HFFc6 (cell line): ENCODE results near the gene NEAT1. TPM values are rescaled to one million over a fixed set of nuclear protein-coding genes. Genes with fewer than 3 reads are reported as not detected.
A peak's percentile ranks its signal among the peaks of the same experiment; 100 is the strongest.

Experiments
- DNase-seq: peaks from one replicate; pipeline ENCODE4 v3.0.0-alpha.2; 2018
- H3K27ac Mint-ChIP-seq: 2 replicates; pipeline ENCODE4 v1.8.0; 2020; ENCODE audit warnings: mild to moderate bottlenecking, mixed read lengths
- H3K27me3 Mint-ChIP-seq: 2 replicates; pipeline ENCODE4 v1.8.0; 2021; ENCODE audit warnings: mild to moderate bottlenecking, moderate library complexity, mixed read lengths; ENCODE audit not compliant: insufficient read depth
- H3K36me3 Mint-ChIP-seq: 2 replicates; pipeline ENCODE4 v1.8.0; 2021; ENCODE audit warnings: low read depth, mixed read lengths
- H3K4me1 Mint-ChIP-seq: 2 replicates; pipeline ENCODE4 v1.8.0; 2020; ENCODE audit warnings: low read depth, mixed read lengths
- H3K4me3 Mint-ChIP-seq: 2 replicates; pipeline ENCODE4 v1.8.0; 2020; ENCODE audit warnings: mild to moderate bottlenecking, moderate library complexity, mixed read lengths
- H3K9me3 Mint-ChIP-seq: 2 replicates; pipeline ENCODE4 v1.8.0; 2020; ENCODE audit warnings: mild to moderate bottlenecking, mixed read lengths
- total RNA-seq, 6 experiments: library from RNA; stranded (reverse); fragmentation: NEBNext Ultra II Directional; extraction: Animal tissue kit (Norgen Biotek cat#: 25700); gene quantifications; 2 replicates in 1 of 6; 3 replicates in 5 of 6; pipeline ENCODE4 v1.2.3, GENCODE V29; 2021
- TF ChIP-seq, protein P1 (sequence below): fragments of 200-600 bp; sonication (generic); IDR thresholded peaks from 2 replicates; pipeline ENCODE4 v1.5.0; 2021; ENCODE audit warnings: antibody characterized with exemption, mild to moderate bottlenecking

NEAT1 gene
- total RNA-seq, 6 experiments from 2014 or later = 185 to 250 (median 213) TPM

DNA sequence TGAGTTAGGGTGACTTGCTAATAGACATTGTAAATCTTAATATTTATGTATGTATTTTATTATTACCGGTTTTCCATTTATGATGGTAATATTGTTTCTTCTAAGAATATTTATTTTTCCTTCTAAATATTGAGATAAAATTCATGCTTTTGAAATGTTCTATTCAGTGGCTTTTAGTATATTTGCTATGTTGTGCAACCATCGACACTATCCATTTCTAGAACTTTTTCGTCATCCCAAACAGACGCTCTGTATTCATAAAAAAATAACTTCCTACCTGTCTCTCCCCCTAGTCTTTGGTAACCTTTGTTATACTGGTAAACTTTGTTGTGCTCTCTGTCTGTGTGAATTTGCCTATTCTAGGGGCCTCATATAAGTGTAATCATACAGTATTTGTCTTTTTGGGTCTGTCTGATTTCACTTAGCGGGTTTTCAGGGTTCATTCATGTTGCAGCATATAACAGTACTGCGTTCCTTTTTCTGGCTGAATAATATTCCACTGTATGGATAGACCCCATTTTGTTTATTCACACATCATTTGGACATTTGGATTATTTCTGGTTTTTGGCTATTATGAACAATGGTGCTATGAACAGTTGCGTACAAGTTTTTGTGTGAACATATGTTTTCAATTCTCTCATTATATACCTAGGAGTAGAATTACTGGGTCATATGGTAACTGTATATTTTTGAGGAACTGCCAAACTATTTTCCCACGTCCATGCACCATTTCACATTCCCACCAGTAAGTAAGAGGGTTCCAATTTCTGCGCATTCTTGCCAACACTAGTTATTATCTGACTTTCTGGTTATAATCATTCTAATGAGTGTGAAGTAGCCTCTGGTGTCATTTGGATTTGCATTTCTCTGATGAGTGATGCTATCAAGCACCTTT, 15.9 kb downstream of the NEAT1 start:
- Mint-ChIP-seq H3K9me3 (peaks cover 83% of the 10 kb centered on the region), H3K27ac (peak overlapping the region; percentile 84), H3K27me3 (peaks cover 98% of the 10 kb centered on the region), H3K4me1 (peaks cover 86% of the 10 kb centered on the region), H3K4me3 (peak overlapping the region; percentile 82), H3K36me3 (peaks cover 81% of the 10 kb centered on the region)
- TF ChIP-seq, protein P1, sequence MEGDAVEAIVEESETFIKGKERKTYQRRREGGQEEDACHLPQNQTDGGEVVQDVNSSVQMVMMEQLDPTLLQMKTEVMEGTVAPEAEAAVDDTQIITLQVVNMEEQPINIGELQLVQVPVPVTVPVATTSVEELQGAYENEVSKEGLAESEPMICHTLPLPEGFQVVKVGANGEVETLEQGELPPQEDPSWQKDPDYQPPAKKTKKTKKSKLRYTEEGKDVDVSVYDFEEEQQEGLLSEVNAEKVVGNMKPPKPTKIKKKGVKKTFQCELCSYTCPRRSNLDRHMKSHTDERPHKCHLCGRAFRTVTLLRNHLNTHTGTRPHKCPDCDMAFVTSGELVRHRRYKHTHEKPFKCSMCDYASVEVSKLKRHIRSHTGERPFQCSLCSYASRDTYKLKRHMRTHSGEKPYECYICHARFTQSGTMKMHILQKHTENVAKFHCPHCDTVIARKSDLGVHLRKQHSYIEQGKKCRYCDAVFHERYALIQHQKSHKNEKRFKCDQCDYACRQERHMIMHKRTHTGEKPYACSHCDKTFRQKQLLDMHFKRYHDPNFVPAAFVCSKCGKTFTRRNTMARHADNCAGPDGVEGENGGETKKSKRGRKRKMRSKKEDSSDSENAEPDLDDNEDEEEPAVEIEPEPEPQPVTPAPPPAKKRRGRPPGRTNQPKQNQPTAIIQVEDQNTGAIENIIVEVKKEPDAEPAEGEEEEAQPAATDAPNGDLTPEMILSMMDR = no peak
- DNase-seq = no peak

DNA sequence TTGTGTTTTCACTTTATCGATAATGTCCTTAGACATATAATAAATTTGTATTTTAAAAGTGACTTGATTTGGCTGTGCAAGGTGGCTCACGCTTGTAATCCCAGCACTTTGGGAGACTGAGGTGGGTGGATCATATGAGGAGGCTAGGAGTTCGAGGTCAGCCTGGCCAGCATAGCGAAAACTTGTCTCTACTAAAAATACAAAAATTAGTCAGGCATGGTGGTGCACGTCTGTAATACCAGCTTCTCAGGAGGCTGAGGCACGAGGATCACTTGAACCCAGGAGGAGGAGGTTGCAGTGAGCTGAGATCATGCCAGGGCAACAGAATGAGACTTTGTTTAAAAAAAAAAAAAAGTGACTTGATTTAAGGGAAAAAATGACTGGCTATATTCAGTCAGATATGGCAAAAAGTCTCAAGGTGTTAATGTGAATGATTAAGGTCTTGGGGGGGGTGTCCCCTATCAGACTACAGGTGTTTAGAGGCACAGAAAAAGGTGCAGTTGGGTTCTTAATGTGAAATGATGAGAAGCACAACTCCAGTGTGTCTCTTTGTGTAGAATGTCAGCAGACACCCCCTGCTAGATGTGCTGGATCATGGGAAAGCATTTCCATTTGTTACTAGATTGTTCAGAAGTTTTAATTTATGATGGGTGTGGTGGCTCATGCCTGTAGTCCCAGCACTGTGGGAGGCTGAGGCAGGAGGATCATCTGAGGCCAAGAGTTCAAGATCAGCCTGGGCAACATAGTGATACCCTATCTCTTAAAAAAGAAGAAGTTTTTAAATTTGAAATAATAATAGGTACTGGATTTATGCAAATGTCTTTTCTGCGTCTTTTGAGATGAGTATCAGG, 17.0 kb downstream of the NEAT1 start:
- Mint-ChIP-seq H3K4me1 (peaks cover 87% of the 10 kb centered on the region), H3K9me3 (peaks cover 87% of the 10 kb centered on the region), H3K27ac (peak overlapping the region; percentile 84), H3K36me3 (peaks cover 80% of the 10 kb centered on the region), H3K4me3 (peak overlapping the region; percentile 82), H3K27me3 (peaks cover 98% of the 10 kb centered on the region)
- no peak for DNase-seq
- TF ChIP-seq, protein P1 = no peak

DNA sequence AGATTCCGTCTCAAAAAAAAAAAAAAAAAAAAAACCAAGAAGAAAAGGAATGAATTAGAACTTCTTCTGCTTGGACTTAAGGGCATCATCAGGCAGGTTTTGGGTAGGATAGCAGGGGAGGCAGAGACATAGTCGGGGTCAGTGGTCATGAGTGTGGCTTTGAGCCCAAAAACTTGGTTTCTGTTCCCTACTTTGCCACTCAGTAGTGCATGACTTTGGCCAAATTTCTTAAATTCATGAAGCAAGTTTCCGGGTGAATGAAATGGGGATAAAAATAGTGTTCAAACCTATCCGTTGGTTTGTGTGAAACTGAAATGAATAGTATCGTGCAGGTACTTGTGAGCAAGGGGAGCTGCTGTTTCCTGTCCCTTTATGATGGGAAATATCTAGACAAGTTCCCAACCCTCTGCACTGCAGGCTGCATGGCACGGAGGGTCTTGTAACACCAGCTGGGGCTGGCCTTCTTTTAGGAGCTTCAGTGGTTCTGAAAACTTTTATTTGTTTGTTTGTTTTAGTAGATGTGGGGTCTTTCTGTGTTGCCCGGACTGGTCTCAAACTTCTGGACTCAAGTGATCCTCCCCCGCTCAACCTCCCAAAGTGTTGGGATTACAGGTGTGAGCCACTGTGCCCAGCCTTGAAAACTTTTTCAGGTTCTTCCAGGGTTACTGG, 18.4 kb downstream of the NEAT1 start:
- TF ChIP-seq, protein P1 = no peak
- Mint-ChIP-seq H3K9me3 (peaks cover 82% of the 10 kb centered on the region), H3K36me3 (peaks cover 73% of the 10 kb centered on the region), H3K27me3 (peaks cover 97% of the 10 kb centered on the region), H3K27ac (peak overlapping the region; percentile 84), H3K4me3 (peak overlapping the region; percentile 82), H3K4me1 (peaks cover 82% of the 10 kb centered on the region)
- DNase-seq = no peak

DNA sequence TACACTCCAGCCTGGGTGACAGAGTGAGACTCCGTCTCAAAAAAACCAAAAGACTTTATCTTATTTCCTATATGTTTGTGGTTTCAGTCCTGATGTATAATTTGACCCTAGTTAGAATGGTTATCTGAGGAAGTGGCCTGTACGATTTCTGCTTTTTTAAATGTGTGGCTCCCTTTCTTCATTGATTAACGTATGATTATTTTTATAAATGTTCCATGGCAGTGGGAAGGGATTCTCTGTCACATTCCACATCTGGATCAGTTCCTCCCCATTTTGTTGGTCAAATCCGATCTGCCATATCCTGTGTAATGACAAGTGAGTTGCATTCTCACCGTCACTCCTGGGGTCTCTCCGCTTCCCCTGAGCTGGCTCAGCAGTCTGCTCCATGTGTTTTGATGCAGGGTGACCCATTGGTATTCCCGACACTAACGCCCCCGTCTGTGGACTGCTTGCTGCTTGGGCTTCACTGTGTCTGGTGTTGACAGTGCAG, 20.3 kb downstream of the NEAT1 start:
- Mint-ChIP-seq H3K9me3 (peaks cover 85% of the 10 kb centered on the region), H3K36me3 (peaks cover 78% of the 10 kb centered on the region), H3K4me3 (peak overlapping the region; percentile 82), H3K27ac (peak overlapping the region; percentile 84), H3K4me1 (peaks cover 83% of the 10 kb centered on the region), H3K27me3 (peaks cover 99% of the 10 kb centered on the region)
- peak; percentile 36 for DNase-seq
- TF ChIP-seq, protein P1 = no peak
